ENCODE measurements around the gene CCDC157. TPM values are rescaled to one million over a fixed set of nuclear protein-coding genes. Genes with fewer than 3 reads are reported as not detected.
A peak's percentile ranks its signal among the peaks of the same experiment; 100 is the strongest.

CCDC157 gene
- total and polyA plus RNA-seq, 7 experiments from 2014 or later: 1.4 to 6.9 (median 2.3) TPM

DNA sequence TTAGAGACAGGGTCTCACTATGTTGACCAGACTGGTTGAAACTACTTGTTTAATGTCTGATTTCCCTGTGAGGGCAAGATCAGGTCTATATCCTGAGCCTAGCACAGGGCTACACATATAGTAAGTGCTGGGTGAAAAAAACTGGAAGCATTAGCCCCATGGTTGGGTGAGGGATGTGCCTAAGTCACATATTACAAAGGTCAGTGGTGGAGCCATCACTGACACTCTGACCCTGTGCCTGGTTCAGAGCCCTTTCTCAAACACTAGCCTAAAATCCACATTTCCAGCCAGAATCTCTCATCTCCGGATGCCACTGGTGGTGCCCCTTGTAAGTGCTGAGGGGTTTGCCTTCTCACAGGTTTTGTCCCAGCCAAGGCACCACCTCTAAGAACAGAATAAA lies 39.0 kb upstream of the CCDC157 start:
- ChIA-PET POLR2A (interaction anchor here (1.3 to 48.9 kb wide), 3 partner anchors 2 to 39 kb away, joined by 6 to 1265 read pairs (median 1265); partner anchors contain the start of genes CASTOR1, CCDC157, SF3A1 and TBC1D10A), CTCF (interaction anchor here (12.2 kb wide), 1 partner anchor 28 kb away, joined by 74 read pairs; the partner anchor contains the start of gene CASTOR1)
- intact Hi-C loops (cut with micrococcal nuclease): no loop called here
- H3K9me3 Mint-ChIP-seq: peaks cover 0 to under 1% (median 0%) of the 10 kb centered on the region in 11 donors
- Histone ChIP-seq H3K27ac (ENCODE audit: low read depth, low read length) (peak overlapping the region; percentile 49), H3K4me3 (ENCODE audit: low read length) (no peak overlapping the region), H3K36me3 (ENCODE audit: control insufficient read depth in 2 of 3, insufficient read depth in 3 of 3, low read length in 3 of 3) (peaks cover 0 to 31% (median 4%) of the 10 kb centered on the region in 3 experiments), H3K4me1 (ENCODE audit: control insufficient read depth in 2 of 2, insufficient read depth in 2 of 2, low read length in 2 of 2) (peaks cover 64 to 99% of the 10 kb centered on the region in 2 donors), H3K27me3 (ENCODE audit: control insufficient read depth in 2 of 2, insufficient read depth in 2 of 2, low read length in 2 of 2) (no peaks in the 10 kb centered on the region), H3K9me3 (ENCODE audit: control insufficient read depth in 2 of 3, low read length in 3 of 3) (no peaks in the 10 kb centered on the region)
- H3K4me1 Mint-ChIP-seq: peaks cover 84 to 97% (median 90%) of the 10 kb centered on the region in 7 donors
- H3K27me3 Mint-ChIP-seq: no peaks in the 10 kb centered on the region
- no peak for ATAC-seq
- peaks cover 6 to 54% (median 21%) of the 10 kb centered on the region in 5 donors for H3K36me3 Mint-ChIP-seq
- DNase-seq: no peak
- H3K27ac Mint-ChIP-seq: peak overlapping the region in 8 of 9 donors; percentile 51 to 98 (median 90)
- H3K4me3 Mint-ChIP-seq: peak overlapping the region in 7 of 10 donors; percentile 25 to 87 (median 60)

DNA sequence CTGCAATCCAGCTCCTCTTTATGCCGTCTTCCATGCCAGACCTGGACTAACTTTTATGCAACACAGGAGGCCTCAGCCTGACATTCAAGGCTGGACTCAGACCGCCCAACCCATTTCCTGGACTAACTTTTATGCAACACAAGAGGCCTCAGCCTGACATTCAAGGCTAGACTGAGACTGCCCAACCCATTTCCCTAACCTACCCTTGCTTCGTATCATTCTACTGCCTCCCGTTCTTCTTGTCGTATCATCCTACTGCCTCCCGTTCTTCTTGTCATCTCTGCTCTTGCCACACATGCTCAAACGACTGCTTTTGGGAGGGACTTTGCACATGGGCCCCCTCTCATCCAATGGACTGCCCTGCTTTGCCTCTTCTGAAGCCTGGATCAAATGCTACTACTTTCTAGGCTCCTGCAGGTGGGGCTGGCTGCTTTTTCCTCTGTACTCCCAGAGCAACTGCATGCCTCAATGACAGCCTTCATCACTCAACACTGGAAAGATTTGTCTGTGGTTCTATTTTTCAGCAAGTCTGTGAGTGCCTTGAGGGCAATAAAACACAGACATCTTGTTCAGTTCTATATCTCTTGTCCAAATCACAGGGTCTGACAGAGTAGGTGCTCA lies 37.9 kb upstream of the CCDC157 start:
- peak overlapping the region; percentile 49 for H3K27ac ChIP-seq (ENCODE audit: low read depth, low read length)
- Mint-ChIP-seq H3K27ac (peak overlapping the region; percentile 1 to 98 (median 89)), H3K4me3 (peak overlapping the region in 9 of 10 donors; percentile 25 to 87 (median 57)), H3K27me3 (no peaks in the 10 kb centered on the region), H3K36me3 (peaks cover 6 to 53% (median 23%) of the 10 kb centered on the region in 5 donors), H3K9me3 (no peaks in the 10 kb centered on the region), H3K4me1 (peaks cover 86 to 97% (median 92%) of the 10 kb centered on the region in 7 donors)
- CTCF ChIA-PET: interaction anchor here (0.6 to 0.8 kb wide), 2 partner anchors 56 to 69 kb away, joined by 3 to 4 read pairs; no protein-coding TSS in a partner anchor
- intact Hi-C loops (cut with micrococcal nuclease): loop anchor here in 1 of 2 donors (1.0 kb wide), 1 partner anchor 8 kb away; no protein-coding TSS in a partner anchor
- H3K27me3 ChIP-seq (ENCODE audit: control insufficient read depth in 2 of 2, insufficient read depth in 2 of 2, low read length in 2 of 2): no peaks in the 10 kb centered on the region
- POLR2A ChIA-PET: interaction anchor here (1.3 to 48.9 kb wide), 2 partner anchors 18 to 38 kb away, joined by 6 to 1265 read pairs (median 6); partner anchors contain the start of genes CASTOR1, CCDC157 and SF3A1
- H3K9me3 ChIP-seq (ENCODE audit: control insufficient read depth in 2 of 3, low read length in 3 of 3): no peaks in the 10 kb centered on the region
- no peak overlapping the region for H3K4me3 ChIP-seq (ENCODE audit: low read length)
- peaks cover 0 to 31% (median 4%) of the 10 kb centered on the region in 3 experiments for H3K36me3 ChIP-seq (ENCODE audit: control insufficient read depth in 2 of 3, insufficient read depth in 3 of 3, low read length in 3 of 3)
- DNase-seq: no peak
- peaks cover 67 to 100% of the 10 kb centered on the region in 2 donors for H3K4me1 ChIP-seq (ENCODE audit: control insufficient read depth in 2 of 2, insufficient read depth in 2 of 2, low read length in 2 of 2)
- peak; percentile 51 for ATAC-seq

DNA sequence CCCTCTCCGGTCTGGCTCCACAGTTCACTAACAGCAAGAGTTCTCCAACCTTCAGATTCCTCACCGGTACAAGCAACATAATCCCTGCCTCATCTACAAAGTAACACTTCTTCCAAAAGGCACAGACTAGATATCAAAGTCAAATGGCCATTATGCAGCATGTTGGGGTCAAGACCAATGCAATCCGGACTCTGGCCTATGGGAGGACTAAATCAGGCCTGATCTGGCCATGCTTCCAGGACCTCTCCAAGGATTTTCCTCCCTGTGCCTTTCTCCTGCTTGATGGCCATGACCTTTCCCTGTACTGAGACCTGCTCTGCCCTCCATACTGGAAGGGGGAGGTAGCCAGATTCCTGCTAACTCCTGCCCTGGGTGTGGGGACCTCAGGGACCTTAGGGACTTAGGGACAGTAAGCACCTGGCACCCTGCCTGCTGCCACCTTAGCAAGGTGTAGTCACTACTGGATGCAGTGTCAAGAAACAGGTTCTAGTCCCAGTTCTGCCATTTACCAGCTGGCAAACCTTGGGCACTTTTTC lies 36.7 kb upstream of the CCDC157 start:
- H3K36me3 ChIP-seq (ENCODE audit: control insufficient read depth in 2 of 3, insufficient read depth in 3 of 3, low read length in 3 of 3): peaks cover 0 to 34% (median 4%) of the 10 kb centered on the region in 3 experiments
- peak overlapping the region in 9 of 10 donors; percentile 25 to 87 (median 51) for H3K4me3 Mint-ChIP-seq

DNA sequence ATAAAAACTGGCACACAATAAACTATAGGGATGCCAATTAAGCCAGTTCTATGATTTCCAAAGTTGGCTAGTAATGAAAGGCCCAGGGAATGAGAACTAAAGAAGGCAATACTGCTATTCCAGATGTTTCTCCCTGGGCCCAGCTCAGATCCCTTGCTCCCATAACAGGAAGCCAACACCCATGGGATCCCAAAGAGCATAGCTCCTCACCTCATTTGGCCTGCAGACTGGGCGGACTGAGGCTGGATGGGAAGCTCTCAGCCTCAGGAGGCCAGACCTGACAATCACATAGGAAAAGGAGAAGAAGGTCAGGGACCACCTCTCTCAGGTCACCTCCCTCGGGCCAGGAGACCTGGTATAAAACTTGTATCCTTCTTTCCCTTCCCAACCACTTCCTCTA lies 35.3 kb upstream of the CCDC157 start:
- H3K36me3 Mint-ChIP-seq: peaks cover 6 to 38% (median 25%) of the 10 kb centered on the region in 5 donors
- H3K9me3 Mint-ChIP-seq: no peaks in the 10 kb centered on the region
- no peak for DNase-seq
- no peaks in the 10 kb centered on the region for H3K9me3 ChIP-seq (ENCODE audit: control insufficient read depth in 2 of 3, low read length in 3 of 3)
- intact Hi-C loops (cut with micrococcal nuclease): no loop called here
- H3K27ac Mint-ChIP-seq: peak overlapping the region in 8 of 9 donors; percentile 48 to 98 (median 88)
- ChIA-PET POLR2A (interaction anchor here (1.6 to 48.9 kb wide), 3 partner anchors 11 to 35 kb away, joined by 4 to 1265 read pairs (median 5); partner anchors contain the start of genes CASTOR1, CCDC157 and SF3A1), CTCF (interaction anchor here (1.2 to 8.1 kb wide), 3 partner anchors 8 to 32 kb away, joined by 3 to 78 read pairs (median 5); partner anchors contain the start of gene CASTOR1)
- peaks cover 0 to 43% (median 4%) of the 10 kb centered on the region in 3 experiments for H3K36me3 ChIP-seq (ENCODE audit: control insufficient read depth in 2 of 3, insufficient read depth in 3 of 3, low read length in 3 of 3)
- peak overlapping the region in 8 of 10 donors; percentile 35 to 87 (median 47) for H3K4me3 Mint-ChIP-seq
- peaks cover 82 to 91% (median 85%) of the 10 kb centered on the region in 7 donors for H3K4me1 Mint-ChIP-seq
- peaks cover 60 to 87% of the 10 kb centered on the region in 2 donors for H3K4me1 ChIP-seq (ENCODE audit: control insufficient read depth in 2 of 2, insufficient read depth in 2 of 2, low read length in 2 of 2)
- H3K27ac ChIP-seq (ENCODE audit: low read depth, low read length): peak overlapping the region; percentile 54
- no peak overlapping the region for H3K4me3 ChIP-seq (ENCODE audit: low read length)
- no peaks in the 10 kb centered on the region for H3K27me3 Mint-ChIP-seq
- H3K27me3 ChIP-seq (ENCODE audit: control insufficient read depth in 2 of 2, insufficient read depth in 2 of 2, low read length in 2 of 2): no peaks in the 10 kb centered on the region
- no peak for ATAC-seq

More for the DNA sequence above, 36.7 kb upstream of the CCDC157 start:
- Histone ChIP-seq H3K4me1 (ENCODE audit: control insufficient read depth in 2 of 2, insufficient read depth in 2 of 2, low read length in 2 of 2) (peaks cover 67 to 100% of the 10 kb centered on the region in 2 donors), H3K4me3 (ENCODE audit: low read length) (no peak overlapping the region), H3K9me3 (ENCODE audit: control insufficient read depth in 2 of 3, low read length in 3 of 3) (no peaks in the 10 kb centered on the region), H3K27me3 (ENCODE audit: control insufficient read depth in 2 of 2, insufficient read depth in 2 of 2, low read length in 2 of 2) (no peaks in the 10 kb centered on the region), H3K27ac (ENCODE audit: low read depth, low read length) (peak overlapping the region; percentile 49)
- ATAC-seq (no peak), DNase-seq (no peak)
- no peaks in the 10 kb centered on the region for H3K9me3 Mint-ChIP-seq
- ChIA-PET POLR2A (interaction anchor here (1.7 to 48.9 kb wide), 3 partner anchors 13 to 36 kb away, joined by 5 to 1265 read pairs (median 6); partner anchors contain the start of genes CASTOR1, CCDC157 and SF3A1), CTCF (interaction anchor here (1.2 kb wide), 1 partner anchor 10 kb away, joined by 3 read pairs; no protein-coding TSS in a partner anchor)
- no peaks in the 10 kb centered on the region for H3K27me3 Mint-ChIP-seq
- intact Hi-C loops (cut with micrococcal nuclease): no loop called here
- peaks cover 87 to 97% (median 93%) of the 10 kb centered on the region in 7 donors for H3K4me1 Mint-ChIP-seq
- peak overlapping the region in 8 of 9 donors; percentile 57 to 98 (median 89) for H3K27ac Mint-ChIP-seq
- peaks cover 6 to 47% (median 29%) of the 10 kb centered on the region in 5 donors for H3K36me3 Mint-ChIP-seq

DNA sequence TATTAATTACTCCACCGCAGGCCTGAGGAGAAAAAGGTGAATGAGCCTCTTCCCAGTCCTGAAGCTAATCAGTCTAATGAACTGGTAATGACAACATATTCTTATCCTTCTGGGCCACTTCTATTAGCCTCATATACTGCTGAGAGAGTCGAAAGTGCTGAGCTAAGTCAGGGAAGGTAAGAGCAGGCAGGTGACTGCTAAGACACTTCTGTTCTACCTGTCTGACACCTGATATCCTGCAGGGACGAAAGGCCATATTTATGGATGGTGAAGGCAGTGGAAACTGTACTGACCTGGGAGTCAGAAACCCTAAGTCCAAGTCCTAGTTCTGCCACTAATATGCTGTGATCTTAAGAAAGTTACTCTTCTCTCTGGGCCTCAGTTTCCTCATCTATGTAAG lies 33.6 kb upstream of the CCDC157 start:
- no peaks in the 10 kb centered on the region for H3K9me3 Mint-ChIP-seq
- CTCF ChIA-PET: interaction anchor here (0.9 to 8.1 kb wide), 3 partner anchors 13 to 34 kb away, joined by 3 to 78 read pairs (median 8); partner anchors contain the start of gene CASTOR1
- POLR2A ChIA-PET: interaction anchor here (0.9 to 48.9 kb wide), 7 partner anchors 13 to 101 kb away, joined by 3 to 1265 read pairs (median 6); partner anchors contain the start of genes CASTOR1, CCDC157 and SF3A1
- peak overlapping the region in 8 of 9 donors; percentile 28 to 93 (median 90) for H3K27ac Mint-ChIP-seq
- no peak for DNase-seq
- Histone ChIP-seq H3K4me1 (ENCODE audit: control insufficient read depth in 2 of 2, insufficient read depth in 2 of 2, low read length in 2 of 2) (peaks cover 64 to 79% of the 10 kb centered on the region in 2 donors), H3K27me3 (ENCODE audit: control insufficient read depth in 2 of 2, insufficient read depth in 2 of 2, low read length in 2 of 2) (no peaks in the 10 kb centered on the region), H3K4me3 (ENCODE audit: low read length) (peak overlapping the region; percentile 8), H3K27ac (ENCODE audit: low read depth, low read length) (peak overlapping the region; percentile 24), H3K36me3 (ENCODE audit: control insufficient read depth in 2 of 3, insufficient read depth in 3 of 3, low read length in 3 of 3) (peaks cover 0 to 35% (median 4%) of the 10 kb centered on the region in 3 experiments), H3K9me3 (ENCODE audit: control insufficient read depth in 2 of 3, low read length in 3 of 3) (no peaks in the 10 kb centered on the region)
- H3K4me3 Mint-ChIP-seq: peak overlapping the region; percentile 4 to 96 (median 92)
- no peaks in the 10 kb centered on the region for H3K27me3 Mint-ChIP-seq
- peaks cover 6 to 37% (median 25%) of the 10 kb centered on the region in 5 donors for H3K36me3 Mint-ChIP-seq
- intact Hi-C loops (cut with micrococcal nuclease): no loop called here
- ATAC-seq: no peak
- peaks cover 73 to 86% (median 79%) of the 10 kb centered on the region in 7 donors for H3K4me1 Mint-ChIP-seq

Measured in naive thymus-derived CD4-positive, alpha-beta T cell (primary cell).